ENCODE results near the gene PRICKLE3.

PRICKLE3 gene, protein sequence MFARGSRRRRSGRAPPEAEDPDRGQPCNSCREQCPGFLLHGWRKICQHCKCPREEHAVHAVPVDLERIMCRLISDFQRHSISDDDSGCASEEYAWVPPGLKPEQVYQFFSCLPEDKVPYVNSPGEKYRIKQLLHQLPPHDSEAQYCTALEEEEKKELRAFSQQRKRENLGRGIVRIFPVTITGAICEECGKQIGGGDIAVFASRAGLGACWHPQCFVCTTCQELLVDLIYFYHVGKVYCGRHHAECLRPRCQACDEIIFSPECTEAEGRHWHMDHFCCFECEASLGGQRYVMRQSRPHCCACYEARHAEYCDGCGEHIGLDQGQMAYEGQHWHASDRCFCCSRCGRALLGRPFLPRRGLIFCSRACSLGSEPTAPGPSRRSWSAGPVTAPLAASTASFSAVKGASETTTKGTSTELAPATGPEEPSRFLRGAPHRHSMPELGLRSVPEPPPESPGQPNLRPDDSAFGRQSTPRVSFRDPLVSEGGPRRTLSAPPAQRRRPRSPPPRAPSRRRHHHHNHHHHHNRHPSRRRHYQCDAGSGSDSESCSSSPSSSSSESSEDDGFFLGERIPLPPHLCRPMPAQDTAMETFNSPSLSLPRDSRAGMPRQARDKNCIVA

DNA sequence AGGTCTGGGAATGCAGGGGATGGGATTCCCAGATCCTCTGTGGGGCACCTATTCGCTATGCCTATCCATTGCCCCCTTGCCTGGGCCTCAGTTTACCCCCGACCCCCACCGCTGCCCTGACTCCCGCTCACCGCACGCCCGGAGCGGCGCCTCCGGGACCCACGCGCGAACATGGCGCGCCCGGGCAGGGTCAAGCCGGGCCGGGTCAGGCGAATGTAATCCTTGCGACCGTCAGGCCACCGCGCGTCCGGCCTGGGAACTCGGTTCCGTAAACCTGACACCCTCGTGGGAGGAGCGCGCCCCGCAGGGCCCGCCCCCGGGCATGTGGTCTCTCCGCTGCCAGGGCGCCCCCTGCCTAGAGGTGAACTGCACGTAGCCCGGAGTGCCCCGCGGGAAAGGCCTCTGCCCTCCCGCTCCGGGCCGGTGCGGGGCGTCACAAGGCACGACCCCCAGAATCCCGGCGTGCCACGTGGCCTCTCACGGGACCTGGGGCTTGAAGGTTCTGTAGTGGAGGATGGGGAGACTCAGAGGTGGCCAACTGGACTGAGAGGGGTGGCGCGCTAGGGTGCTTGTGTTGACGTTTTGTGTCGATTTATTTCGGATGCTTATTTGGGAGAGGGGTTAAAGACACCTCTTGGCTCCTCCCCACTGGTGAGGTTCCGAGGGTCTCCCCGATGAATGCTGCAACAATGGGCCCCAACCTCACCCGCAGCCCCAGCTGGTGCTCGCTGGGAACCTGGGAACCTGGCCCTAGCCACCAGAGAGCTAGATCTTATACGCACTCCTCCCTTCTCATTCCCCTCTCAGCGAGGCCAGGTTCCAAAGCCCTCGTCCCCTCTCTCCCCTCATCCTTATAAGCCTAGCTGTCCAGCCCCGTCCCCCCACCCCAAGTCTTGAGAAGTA is at the start of gene PRICKLE3:
Gene PRICKLE3, minus strand, starts transcription at position 249 of the 903 bp plus-strand sequence. Its CDS starts 76 bp downstream, at position 173.
- peak within 1 kb of the TSS; percentile 45 for H3K4me3 ChIP-seq (ENCODE audit: low read depth, low read length)

GRCh38 chrX:49233887-49234555 is 47.8 kb upstream of the PRICKLE3 start:
- no peak overlapping the region for H3K4me3 ChIP-seq (ENCODE audit: low read depth, low read length)

DNA sequence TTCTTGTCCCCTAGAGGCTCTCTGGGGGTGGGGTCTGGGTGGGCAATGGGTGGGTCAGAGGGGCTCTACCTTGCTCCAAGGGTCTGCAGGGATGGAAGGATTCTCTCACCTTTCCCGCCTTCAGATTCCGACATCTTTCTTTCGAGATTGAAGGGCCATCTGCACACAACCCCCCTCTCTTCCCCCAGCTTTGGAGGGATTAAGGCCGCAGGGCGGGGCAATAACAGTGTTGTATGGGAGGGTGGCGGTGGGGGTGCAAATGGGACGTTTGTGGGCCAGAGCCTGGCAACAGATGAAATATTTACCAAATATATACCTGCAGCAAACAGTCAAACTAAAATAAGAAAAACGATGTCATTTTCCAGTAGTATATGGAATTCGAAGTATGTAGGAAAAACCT is 47.0 kb upstream of the PRICKLE3 start, which contains the start of gene CACNA1F:
Gene CACNA1F, minus strand, starts transcription at position 165 of the 400 bp plus-strand sequence. Its CDS starts 31 bp downstream, at position 134.
- H3K4me3 ChIP-seq (ENCODE audit: low read depth, low read length): no peak within 1 kb of the TSS

DNA sequence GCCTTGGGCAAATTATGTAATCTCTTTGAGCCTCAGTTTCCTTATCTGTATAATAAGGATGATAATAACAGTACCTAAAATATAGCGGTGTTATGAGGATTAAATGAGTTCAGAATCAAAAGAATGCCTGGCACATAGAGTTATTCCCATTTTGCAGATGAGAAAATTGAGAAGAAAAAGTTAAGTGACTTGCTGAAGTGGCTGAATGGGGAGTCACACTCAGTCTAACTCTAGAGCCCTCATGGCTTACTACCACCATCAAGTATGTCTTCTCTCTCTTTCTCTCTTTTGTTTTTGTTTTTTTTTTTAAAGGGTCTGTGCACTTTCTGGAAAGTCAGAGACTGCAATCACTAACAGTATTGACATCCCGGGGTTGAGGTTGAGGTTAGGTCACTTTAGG is 46.4 kb upstream of the PRICKLE3 start:
- no peak overlapping the region for H3K4me3 ChIP-seq (ENCODE audit: low read depth, low read length)

- H3K4me3 ChIP-seq (ENCODE audit: low read depth, low read length): no peak overlapping the region
These were observed 45.3 kb upstream of the PRICKLE3 start for GRCh38 chrX:49231333-49232000.

DNA sequence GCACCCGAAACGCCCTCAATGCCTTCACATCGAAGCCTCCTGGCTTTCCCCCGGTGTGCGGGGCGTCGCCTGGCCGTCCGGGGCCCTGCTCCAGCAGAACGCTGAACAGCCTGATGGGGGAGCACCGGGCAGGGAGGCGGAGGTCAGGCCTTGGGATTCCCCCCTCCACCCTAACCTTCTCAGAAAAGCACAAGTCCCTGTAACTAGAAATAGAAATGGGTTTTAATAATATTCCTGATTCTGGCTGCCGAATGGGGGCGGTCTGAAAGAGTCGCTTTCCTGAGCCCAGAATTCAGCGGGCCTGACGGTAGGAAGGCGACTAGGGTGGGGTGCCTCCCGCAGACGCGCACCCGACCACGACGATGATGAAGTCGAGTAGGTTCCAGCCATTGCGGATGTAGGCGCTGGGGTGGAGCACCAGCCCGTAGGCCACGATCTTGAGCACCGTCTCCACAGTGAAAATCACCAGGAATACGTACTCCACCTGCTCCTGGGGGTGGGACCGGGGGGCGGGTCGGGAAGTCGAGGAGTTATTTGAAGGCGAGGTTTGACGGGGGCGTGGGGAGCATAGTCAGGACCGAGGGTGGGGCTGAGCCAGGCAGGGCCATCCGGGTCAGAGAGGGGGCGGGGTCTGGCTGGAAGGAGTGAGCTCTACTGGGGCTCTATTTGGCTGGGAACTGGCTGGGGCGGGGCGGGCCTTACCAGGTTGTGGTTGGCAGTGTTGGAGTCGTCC is 44.5 kb upstream of the PRICKLE3 start:
- peak overlapping the region; percentile 42 for H3K4me3 ChIP-seq (ENCODE audit: low read depth, low read length)

- H3K4me3 ChIP-seq (ENCODE audit: low read depth, low read length): no peak overlapping the region
These were observed 42.0 kb upstream of the PRICKLE3 start for GRCh38 chrX:49228185-49228584.

DNA sequence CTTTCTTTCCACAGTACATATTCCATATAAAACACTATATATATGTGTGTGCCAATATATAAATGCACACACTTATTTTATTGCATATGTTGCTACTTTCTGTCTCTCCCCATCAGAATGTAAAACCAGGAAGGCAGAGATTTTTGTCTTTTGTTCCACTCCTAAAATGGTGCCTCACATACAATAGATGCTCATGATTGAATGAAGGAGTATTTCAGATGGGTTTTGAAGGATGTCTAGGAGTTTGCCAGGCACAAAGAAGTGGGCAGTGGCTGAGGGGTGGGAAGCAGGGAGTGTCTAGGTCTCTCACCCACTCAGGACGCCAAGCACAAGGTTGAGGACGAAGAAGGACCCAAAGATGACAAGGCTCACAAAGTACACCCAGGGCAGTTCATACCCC is 41.6 kb upstream of the PRICKLE3 start:
- no peak overlapping the region for H3K4me3 ChIP-seq (ENCODE audit: low read depth, low read length)

DNA sequence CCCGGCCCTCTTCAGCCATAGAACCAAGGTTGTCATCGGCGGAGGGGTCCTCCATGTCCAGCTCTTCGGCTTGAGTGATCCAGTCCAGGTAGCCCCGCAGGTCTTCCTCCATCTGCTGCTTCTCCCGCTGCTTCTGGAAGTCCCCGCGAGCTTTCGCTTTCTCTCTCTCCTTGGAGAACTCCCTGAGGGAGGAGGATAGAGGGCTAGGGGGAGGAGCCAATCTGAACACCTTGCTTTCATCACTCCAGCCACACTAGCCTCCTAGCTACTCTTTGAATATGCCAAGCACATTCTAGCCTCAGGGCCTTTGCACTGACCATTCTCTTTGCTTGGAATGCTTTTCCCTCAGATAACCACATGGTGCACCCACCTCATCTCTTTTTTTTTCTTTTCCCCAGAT is 40.8 kb upstream of the PRICKLE3 start:
- no peak overlapping the region for H3K4me3 ChIP-seq (ENCODE audit: low read depth, low read length)

- no peak overlapping the region for H3K4me3 ChIP-seq (ENCODE audit: low read depth, low read length)
These were observed 39.7 kb upstream of the PRICKLE3 start for GRCh38 chrX:49225858-49226257.

DNA sequence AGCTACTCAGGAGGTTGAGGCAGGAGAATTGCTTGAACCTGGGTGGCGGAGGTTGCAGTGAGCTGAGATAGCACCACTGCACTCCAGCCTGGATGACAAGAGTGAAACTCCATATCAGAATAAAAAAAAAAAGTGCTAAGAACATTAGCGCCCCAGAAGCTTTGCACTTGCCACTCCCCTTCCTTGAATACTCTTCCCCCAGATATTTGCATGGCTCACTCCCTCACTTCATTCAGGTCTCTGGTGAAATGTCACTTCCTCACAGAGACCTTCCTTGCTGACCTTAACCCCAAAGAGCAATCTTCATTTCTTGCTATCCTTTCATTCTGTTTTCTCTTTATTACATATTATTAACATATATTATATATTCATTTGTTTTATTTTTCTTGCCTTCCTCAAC is 35.7 kb upstream of the PRICKLE3 start:
- H3K4me3 ChIP-seq (ENCODE audit: low read depth, low read length): no peak overlapping the region

DNA sequence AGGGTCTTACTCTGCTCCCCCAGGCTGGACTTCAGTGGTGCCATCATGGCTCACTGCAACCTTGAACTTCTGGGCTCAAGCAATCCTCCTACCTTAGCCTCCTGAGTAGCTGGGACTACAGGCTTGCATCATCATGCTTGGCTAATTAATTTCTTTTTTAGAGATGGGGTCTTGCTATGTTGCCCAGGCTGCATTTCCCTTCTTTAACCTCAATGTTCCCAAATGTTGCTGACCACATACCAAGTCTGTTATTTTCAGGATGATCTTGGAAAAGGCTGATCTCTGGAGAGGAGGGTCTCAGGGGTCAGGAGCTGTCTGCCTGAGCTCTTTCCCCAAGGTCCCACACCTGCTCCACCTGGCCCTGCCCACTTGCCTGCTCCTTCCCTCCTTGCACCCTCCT is 33.9 kb upstream of the PRICKLE3 start:
- H3K4me3 ChIP-seq (ENCODE audit: low read depth, low read length): no peak overlapping the region

GRCh38 chrX:49214996-49215526 is 28.9 kb upstream of the PRICKLE3 start:
- no peak overlapping the region for H3K4me3 ChIP-seq (ENCODE audit: low read depth, low read length)

- H3K4me3 ChIP-seq (ENCODE audit: low read depth, low read length): no peak overlapping the region
These were observed 28.2 kb upstream of the PRICKLE3 start for GRCh38 chrX:49214416-49214815.

- H3K4me3 ChIP-seq (ENCODE audit: low read depth, low read length): no peak overlapping the region
These were observed 26.7 kb upstream of the PRICKLE3 start for GRCh38 chrX:49212861-49213260.

DNA sequence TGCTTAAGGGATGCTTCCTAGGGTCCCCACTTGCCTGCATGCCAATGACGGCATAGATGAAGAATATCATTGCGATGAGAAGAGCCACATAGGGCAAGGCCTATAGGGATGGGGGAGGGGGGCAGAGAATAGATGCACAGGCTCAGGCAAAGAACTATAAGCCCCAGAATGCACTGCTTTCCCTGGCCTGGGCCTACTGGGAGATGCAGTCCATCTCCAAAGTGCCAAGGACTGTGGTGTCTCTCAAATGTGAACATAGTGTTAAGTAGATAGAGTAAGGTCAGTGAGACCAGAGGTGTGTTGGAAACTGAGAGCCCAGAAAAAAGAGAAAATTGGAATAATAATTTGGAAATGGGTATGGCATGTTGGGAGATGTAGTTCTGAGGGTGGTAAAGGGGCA is 26.0 kb upstream of the PRICKLE3 start:
- H3K4me3 ChIP-seq (ENCODE audit: low read depth, low read length): no peak overlapping the region

GRCh38 chrX:49211074-49211473 is 24.9 kb upstream of the PRICKLE3 start:
- H3K4me3 ChIP-seq (ENCODE audit: low read depth, low read length): no peak overlapping the region

GRCh38 chrX:49210406-49210805 is 24.2 kb upstream of the PRICKLE3 start:
- no peak overlapping the region for H3K4me3 ChIP-seq (ENCODE audit: low read depth, low read length)
